ENCODE results near the gene COX19. TPM values are rescaled to one million over a fixed set of nuclear protein-coding genes. Genes with fewer than 3 reads are reported as not detected.
"Not testable (repeated sequence)": the region's sequence is repeated elsewhere in the genome, so short reads cannot be mapped to it uniquely, and the experiment has no call there.

Gene COX19
- polyA plus RNA-seq, 1 donor (not counting 4 experiments of a cell fraction or from before 2014, with no cell fraction given), result 6.2 TPM

DNA sequence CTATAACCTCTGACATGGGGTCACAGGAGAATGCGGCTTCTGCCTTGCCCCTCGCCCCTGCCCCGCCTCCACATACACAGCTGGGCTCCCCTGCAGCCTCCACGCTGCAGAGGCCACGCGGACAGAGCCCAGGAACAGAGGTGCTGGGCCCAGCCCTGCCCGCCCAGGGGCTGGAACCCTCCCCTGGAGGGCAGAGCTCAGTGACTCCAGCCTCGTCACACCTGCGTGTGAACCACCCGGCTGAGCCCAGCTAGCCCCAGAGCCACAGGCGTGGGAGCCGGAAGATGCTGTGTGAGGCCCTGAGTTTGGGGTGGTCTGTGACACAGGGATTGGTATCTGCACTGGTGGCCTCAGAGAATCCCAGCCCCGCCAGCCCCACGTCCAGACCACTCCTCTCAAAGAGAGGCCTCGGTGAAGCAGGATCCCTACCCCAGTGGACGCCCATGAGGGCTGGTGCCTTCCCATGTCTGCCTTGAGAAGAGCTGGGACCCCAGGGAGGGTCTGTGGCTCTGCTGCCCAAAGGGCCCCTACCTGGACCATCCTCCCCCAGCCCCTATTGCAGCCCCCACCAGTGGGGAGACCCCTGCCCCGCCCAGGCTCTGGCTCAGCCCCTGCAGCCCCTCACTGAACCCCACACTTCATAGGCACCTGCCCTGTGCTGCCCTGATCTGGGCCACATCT lies 12.8 kb downstream of the COX19 start:
- peaks cover 15% of the 10 kb centered on the region for H3K27me3 ChIP-seq (ENCODE audit: control insufficient read depth, extremely low read depth, insufficient read depth, low read length)
- DNase-seq (ENCODE audit: low read depth, low spot score) (no peak), FAIRE-seq (no peak)
- H2AFZ ChIP-seq (ENCODE audit: control insufficient read depth, low read length), result no peak overlapping the region
- no peak overlapping the region for H3K9ac ChIP-seq (ENCODE audit: control insufficient read depth, extremely low read depth, insufficient read depth, low read length)
- H3K4me1 ChIP-seq (ENCODE audit: control insufficient read depth, extremely low read depth, insufficient read depth, low read length), result no peaks in the 10 kb centered on the region
- TF ChIP-seq EZH2 (IDR thresholded peaks at IDR 0.05; ENCODE audit: low read length), result no peak
- TF ChIP-seq, protein P1, sequence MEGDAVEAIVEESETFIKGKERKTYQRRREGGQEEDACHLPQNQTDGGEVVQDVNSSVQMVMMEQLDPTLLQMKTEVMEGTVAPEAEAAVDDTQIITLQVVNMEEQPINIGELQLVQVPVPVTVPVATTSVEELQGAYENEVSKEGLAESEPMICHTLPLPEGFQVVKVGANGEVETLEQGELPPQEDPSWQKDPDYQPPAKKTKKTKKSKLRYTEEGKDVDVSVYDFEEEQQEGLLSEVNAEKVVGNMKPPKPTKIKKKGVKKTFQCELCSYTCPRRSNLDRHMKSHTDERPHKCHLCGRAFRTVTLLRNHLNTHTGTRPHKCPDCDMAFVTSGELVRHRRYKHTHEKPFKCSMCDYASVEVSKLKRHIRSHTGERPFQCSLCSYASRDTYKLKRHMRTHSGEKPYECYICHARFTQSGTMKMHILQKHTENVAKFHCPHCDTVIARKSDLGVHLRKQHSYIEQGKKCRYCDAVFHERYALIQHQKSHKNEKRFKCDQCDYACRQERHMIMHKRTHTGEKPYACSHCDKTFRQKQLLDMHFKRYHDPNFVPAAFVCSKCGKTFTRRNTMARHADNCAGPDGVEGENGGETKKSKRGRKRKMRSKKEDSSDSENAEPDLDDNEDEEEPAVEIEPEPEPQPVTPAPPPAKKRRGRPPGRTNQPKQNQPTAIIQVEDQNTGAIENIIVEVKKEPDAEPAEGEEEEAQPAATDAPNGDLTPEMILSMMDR (optimal IDR thresholded peaks at IDR 0.05 in 1 of 3, IDR thresholded peaks at IDR 0.05 in 1 of 3, conservative IDR thresholded peaks at IDR 0.05 in 1 of 3; ENCODE audit: extremely low read depth in 1 of 3, insufficient read depth in 2 of 3, low read length in 3 of 3), result no peak
- no peaks in the 10 kb centered on the region for H3K9me1 ChIP-seq (ENCODE audit: control insufficient read depth, extremely low read depth, insufficient read depth, low read length)
- no peak overlapping the region for H3K27ac ChIP-seq (ENCODE audit: control insufficient read depth, insufficient read depth, low read length)
- H3K79me2 ChIP-seq (ENCODE audit: control insufficient read depth, insufficient read depth, low read length), result no peaks in the 10 kb centered on the region
- H3K4me2 ChIP-seq (ENCODE audit: control insufficient read depth, extremely low read depth, insufficient read depth, low read depth, low read length), result no peak overlapping the region
- peaks cover 6% of the 10 kb centered on the region for H4K20me1 ChIP-seq (ENCODE audit: control insufficient read depth, extremely low read depth, insufficient read depth, low read length)
- no peak overlapping the region for H3K4me3 ChIP-seq (ENCODE audit: control insufficient read depth in 2 of 3, extremely low read depth in 1 of 3, insufficient read depth in 2 of 3, low read depth in 1 of 3, low read length in 3 of 3)
- H3K9me3 ChIP-seq (ENCODE audit: control insufficient read depth, low read depth, low read length), result no peaks in the 10 kb centered on the region
- peaks cover 3 to 8% of the 10 kb centered on the region in 2 experiments for H3K36me3 ChIP-seq (ENCODE audit: control insufficient read depth in 2 of 2, extremely low read depth in 1 of 2, insufficient read depth in 2 of 2, low read length in 2 of 2)
- dilution Hi-C loops (cut with MboI; ENCODE audit: extremely low pct_ligation_motif_present, low sequenced_read_pairs), result no loop called here

DNA sequence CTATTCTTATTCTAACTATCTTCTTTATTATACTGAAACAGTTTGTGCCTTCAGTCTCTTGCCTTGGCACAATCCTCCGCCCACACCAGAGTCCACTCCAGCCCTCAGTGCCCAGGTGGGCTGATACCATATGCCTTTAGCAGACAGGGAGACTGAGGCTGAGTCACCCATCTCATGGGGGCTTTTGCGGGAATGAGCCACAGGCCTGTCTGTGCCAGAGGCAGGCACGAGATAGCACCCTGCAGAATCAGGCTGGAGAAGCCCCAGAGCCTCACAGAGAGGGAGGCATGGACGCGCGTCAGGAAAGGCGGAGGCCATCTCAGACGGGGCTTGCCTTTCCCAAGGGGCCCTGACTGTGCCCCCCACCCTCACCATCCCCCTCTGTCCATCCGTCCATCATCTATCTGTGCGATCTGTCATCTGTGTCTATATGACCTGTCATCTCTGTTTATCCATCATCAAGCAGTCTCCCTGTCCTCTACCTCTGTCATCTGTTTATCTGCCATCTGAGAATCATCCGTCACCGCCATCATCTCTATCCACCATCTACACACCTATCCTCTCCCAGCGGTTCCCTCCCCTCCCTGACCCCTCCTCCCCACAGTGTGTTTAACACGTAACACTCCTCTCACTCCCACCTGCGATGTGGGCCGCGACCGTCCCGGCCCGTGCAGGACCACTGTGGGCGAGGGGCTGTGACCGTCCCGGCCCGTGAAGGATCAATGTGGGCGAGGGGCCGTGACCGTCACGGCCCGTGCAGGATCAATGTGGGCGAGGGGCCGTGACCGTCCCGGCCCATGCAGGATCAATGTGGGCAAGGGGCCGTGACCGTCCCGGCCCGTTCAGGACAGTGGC lies 13.6 kb downstream of the COX19 start:
- no peaks in the 10 kb centered on the region for H3K9me1 ChIP-seq (ENCODE audit: control insufficient read depth, extremely low read depth, insufficient read depth, low read length)
- no peak for DNase-seq (ENCODE audit: low read depth, low spot score)
- H4K20me1 ChIP-seq (ENCODE audit: control insufficient read depth, extremely low read depth, insufficient read depth, low read length), result peaks cover 2% of the 10 kb centered on the region
- H3K27me3 ChIP-seq (ENCODE audit: control insufficient read depth, extremely low read depth, insufficient read depth, low read length), result peaks cover 15% of the 10 kb centered on the region
- H2AFZ ChIP-seq (ENCODE audit: control insufficient read depth, low read length), result no peak overlapping the region
- H3K9me3 ChIP-seq (ENCODE audit: control insufficient read depth, low read depth, low read length), result no peaks in the 10 kb centered on the region
- H3K4me2 ChIP-seq (ENCODE audit: control insufficient read depth, extremely low read depth, insufficient read depth, low read depth, low read length), result no peak overlapping the region
- H3K9ac ChIP-seq (ENCODE audit: control insufficient read depth, extremely low read depth, insufficient read depth, low read length), result no peak overlapping the region
- H3K79me2 ChIP-seq (ENCODE audit: control insufficient read depth, insufficient read depth, low read length), result no peaks in the 10 kb centered on the region
- no peak overlapping the region for H3K27ac ChIP-seq (ENCODE audit: control insufficient read depth, insufficient read depth, low read length)
- no peaks in the 10 kb centered on the region for H3K4me1 ChIP-seq (ENCODE audit: control insufficient read depth, extremely low read depth, insufficient read depth, low read length)
- H3K4me3 ChIP-seq (ENCODE audit: control insufficient read depth in 2 of 3, extremely low read depth in 1 of 3, insufficient read depth in 2 of 3, low read depth in 1 of 3, low read length in 3 of 3), result no peak overlapping the region
- dilution Hi-C loops (cut with MboI; ENCODE audit: extremely low pct_ligation_motif_present, low sequenced_read_pairs), result no loop called here
- H3K36me3 ChIP-seq (ENCODE audit: control insufficient read depth in 2 of 2, extremely low read depth in 1 of 2, insufficient read depth in 2 of 2, low read length in 2 of 2), result peaks cover 0 to 4% of the 10 kb centered on the region in 2 experiments
- FAIRE-seq, result no peak
- TF ChIP-seq, protein P1 (optimal IDR thresholded peaks at IDR 0.05 in 1 of 3, IDR thresholded peaks at IDR 0.05 in 1 of 3, conservative IDR thresholded peaks at IDR 0.05 in 1 of 3; ENCODE audit: extremely low read depth in 1 of 3, insufficient read depth in 2 of 3, low read length in 3 of 3), result no peak
- TF ChIP-seq EZH2 (IDR thresholded peaks at IDR 0.05; ENCODE audit: low read length), result no peak

DNA sequence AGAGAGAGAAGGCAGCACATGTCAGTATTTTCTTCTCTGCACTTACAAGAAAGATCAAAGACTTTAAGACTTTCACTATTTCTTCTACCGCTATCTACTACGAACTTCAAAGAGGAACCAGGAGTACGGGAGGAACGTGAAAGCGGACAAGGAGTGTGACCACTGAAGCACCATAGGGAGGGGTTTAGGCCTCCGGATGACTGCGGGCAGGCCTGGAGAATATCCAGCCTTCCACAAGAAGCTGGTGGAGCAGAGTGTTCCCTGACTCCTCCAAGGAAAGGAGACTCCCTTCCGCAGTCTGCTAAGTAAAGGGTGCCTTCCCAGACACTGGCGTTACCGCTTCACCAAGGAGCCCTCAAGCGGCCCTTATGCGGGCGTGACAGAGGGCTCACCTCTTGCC lies 14.4 kb downstream of the COX19 start:
- H3K4me1 ChIP-seq (ENCODE audit: control insufficient read depth, extremely low read depth, insufficient read depth, low read length); H3K36me3 ChIP-seq (ENCODE audit: control insufficient read depth in 2 of 2, extremely low read depth in 1 of 2, insufficient read depth in 2 of 2, low read length in 2 of 2); H3K27ac ChIP-seq (ENCODE audit: control insufficient read depth, insufficient read depth, low read length); dilution Hi-C loops (cut with MboI; ENCODE audit: extremely low pct_ligation_motif_present, low sequenced_read_pairs); H3K9me3 ChIP-seq (ENCODE audit: control insufficient read depth, low read depth, low read length); H3K4me3 ChIP-seq (ENCODE audit: control insufficient read depth in 2 of 3, extremely low read depth in 1 of 3, insufficient read depth in 2 of 3, low read depth in 1 of 3, low read length in 3 of 3); H3K9ac ChIP-seq (ENCODE audit: control insufficient read depth, extremely low read depth, insufficient read depth, low read length); H4K20me1 ChIP-seq (ENCODE audit: control insufficient read depth, extremely low read depth, insufficient read depth, low read length); H3K4me2 ChIP-seq (ENCODE audit: control insufficient read depth, extremely low read depth, insufficient read depth, low read depth, low read length); H3K79me2 ChIP-seq (ENCODE audit: control insufficient read depth, insufficient read depth, low read length); H3K9me1 ChIP-seq (ENCODE audit: control insufficient read depth, extremely low read depth, insufficient read depth, low read length); H2AFZ ChIP-seq (ENCODE audit: control insufficient read depth, low read length); DNase-seq (ENCODE audit: low read depth, low spot score); FAIRE-seq: not testable (repeated sequence)
- peaks cover 15% of the 10 kb centered on the region for H3K27me3 ChIP-seq (ENCODE audit: control insufficient read depth, extremely low read depth, insufficient read depth, low read length)

Measured in keratinocyte (primary cell).